Sigmoid colon (tissue), 4 donors: ENCODE measurements around the gene TMPRSS13.

Experiments
- CTCF ChIP-seq, 4 experiments: fragments of 450-650 bp in 3 of 4; fragments of 200-600 bp in 1 of 4; IDR thresholded peaks; one replicate each; pipeline ENCODE4 v1.5.1; 2016 to 2019; ENCODE audit warnings: antibody characterized with exemption in 4 of 4, mild to moderate bottlenecking in 3 of 4, moderate library complexity in 2 of 4
- EP300 ChIP-seq, 4 donors: sonication (generic); formaldehyde crosslinking; IDR thresholded peaks; one replicate each; pipeline ENCODE4 v1.6.1; 2017; ENCODE audit warnings: antibody characterized with exemption in 4 of 4
- POLR2A ChIP-seq, 2 donors: fragments of 450-650 bp; IDR thresholded peaks; one replicate each; pipeline ENCODE4 v1.6.1; 2016; ENCODE audit warnings: antibody characterized with exemption in 2 of 2, mild to moderate bottlenecking in 2 of 2, moderate library complexity in 2 of 2
- POLR2AphosphoS5 ChIP-seq, 4 donors: sonication (generic); formaldehyde crosslinking; IDR thresholded peaks; one replicate each; pipeline ENCODE4 v1.6.1; 2017; ENCODE audit warnings: antibody characterized with exemption in 4 of 4

GRCh38 chr11:117863383-117863782, 65.8 kb downstream of the TMPRSS13 start:
- TF ChIP-seq CTCF (IDR thresholded peaks at IDR 0.05) = no peak
- no peak for TF ChIP-seq EP300 (IDR thresholded peaks at IDR 0.05)
- TF ChIP-seq POLR2AphosphoS5 (IDR thresholded peaks at IDR 0.05) = no peak
- TF ChIP-seq POLR2A (IDR thresholded peaks at IDR 0.05) = no peak
